ENCODE measurements around the gene SYN1. TPM values are rescaled to one million over a fixed set of nuclear protein-coding genes. Genes with fewer than 3 reads are reported as not detected.

The SYN1 gene
- total RNA-seq, 3 donors from 2014 or later (not counting 1 experiment from before 2014, with no cell fraction given), result 0.40 TPM; not detected in 2

- H3K36me3 ChIP-seq (ENCODE audit: control insufficient read depth, insufficient read depth, low read length), result peaks cover 33% of the 10 kb centered on the region
- Mint-ChIP-seq H3K9me3 (no peaks in the 10 kb centered on the region), H3K4me3 (no peak overlapping the region), H3K27ac (peak overlapping the region in 1 of 2 donors; percentile 61), H3K27me3 (ENCODE audit: low read depth in 2 of 2) (peaks cover 8 to 20% of the 10 kb centered on the region in 2 donors), H3K36me3 (peaks cover 10% of the 10 kb centered on the region), H3K4me1 (peaks cover 0 to 7% of the 10 kb centered on the region in 2 donors)
- ATAC-seq (peak in 1 of 3 donors; percentile 45), DNase-seq (peak in 1 of 2 donors; percentile 45)
- H3K4me3 ChIP-seq (ENCODE audit: low read length), result no peak overlapping the region
- WGBS (ENCODE audit: insufficient coverage), result 49% methylated on average over 30 of the region's 31 CpGs
- H3K4me1 ChIP-seq (ENCODE audit: control insufficient read depth, insufficient read depth, low read length), result peaks cover 26% of the 10 kb centered on the region
- peaks cover 3% of the 10 kb centered on the region for H3K9me3 ChIP-seq (ENCODE audit: control insufficient read depth, insufficient read depth, low read length)
- TF ChIP-seq, protein P1, sequence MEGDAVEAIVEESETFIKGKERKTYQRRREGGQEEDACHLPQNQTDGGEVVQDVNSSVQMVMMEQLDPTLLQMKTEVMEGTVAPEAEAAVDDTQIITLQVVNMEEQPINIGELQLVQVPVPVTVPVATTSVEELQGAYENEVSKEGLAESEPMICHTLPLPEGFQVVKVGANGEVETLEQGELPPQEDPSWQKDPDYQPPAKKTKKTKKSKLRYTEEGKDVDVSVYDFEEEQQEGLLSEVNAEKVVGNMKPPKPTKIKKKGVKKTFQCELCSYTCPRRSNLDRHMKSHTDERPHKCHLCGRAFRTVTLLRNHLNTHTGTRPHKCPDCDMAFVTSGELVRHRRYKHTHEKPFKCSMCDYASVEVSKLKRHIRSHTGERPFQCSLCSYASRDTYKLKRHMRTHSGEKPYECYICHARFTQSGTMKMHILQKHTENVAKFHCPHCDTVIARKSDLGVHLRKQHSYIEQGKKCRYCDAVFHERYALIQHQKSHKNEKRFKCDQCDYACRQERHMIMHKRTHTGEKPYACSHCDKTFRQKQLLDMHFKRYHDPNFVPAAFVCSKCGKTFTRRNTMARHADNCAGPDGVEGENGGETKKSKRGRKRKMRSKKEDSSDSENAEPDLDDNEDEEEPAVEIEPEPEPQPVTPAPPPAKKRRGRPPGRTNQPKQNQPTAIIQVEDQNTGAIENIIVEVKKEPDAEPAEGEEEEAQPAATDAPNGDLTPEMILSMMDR (IDR thresholded peaks at IDR 0.05), result no peak
- H3K27me3 ChIP-seq (ENCODE audit: control insufficient read depth, insufficient read depth, low read length), result peaks cover under 1% of the 10 kb centered on the region
- H3K27ac ChIP-seq (ENCODE audit: low read length), result no peak overlapping the region
- intact Hi-C loops (cut with micrococcal nuclease), result no loop called here
These were observed 18.0 kb upstream of the SYN1 start for GRCh38 chrX:47637546-47638195.

- peaks cover 0 to 12% of the 10 kb centered on the region in 2 donors for H3K4me1 Mint-ChIP-seq
- intact Hi-C loops (cut with micrococcal nuclease), result loop anchor here (1.0 to 2.0 kb wide), 2 partner anchors 16 to 53 kb away; partner anchors contain the start of genes ELK1 and TIMP1
- TF ChIP-seq, protein P1 (IDR thresholded peaks at IDR 0.05), result no peak
- H3K36me3 ChIP-seq (ENCODE audit: control insufficient read depth, insufficient read depth, low read length), result peaks cover 20% of the 10 kb centered on the region
- DNase-seq (peak; percentile 30 to 64), ATAC-seq (peak; percentile 74 to 85 (median 85))
- H3K4me1 ChIP-seq (ENCODE audit: control insufficient read depth, insufficient read depth, low read length), result peaks cover 30% of the 10 kb centered on the region
- H3K4me3 Mint-ChIP-seq, result no peak overlapping the region
- H3K27me3 Mint-ChIP-seq (ENCODE audit: low read depth in 2 of 2), result peaks cover 8 to 25% of the 10 kb centered on the region in 2 donors
- H3K27ac ChIP-seq (ENCODE audit: low read length), result no peak overlapping the region
- H3K36me3 Mint-ChIP-seq, result peaks cover 2% of the 10 kb centered on the region
- H3K9me3 ChIP-seq (ENCODE audit: control insufficient read depth, insufficient read depth, low read length), result peaks cover 3% of the 10 kb centered on the region
- WGBS (ENCODE audit: insufficient coverage), result 34% methylated on average over 16 of the region's 16 CpGs
- H3K9me3 Mint-ChIP-seq, result no peaks in the 10 kb centered on the region
- no peak overlapping the region for H3K27ac Mint-ChIP-seq
- H3K4me3 ChIP-seq (ENCODE audit: low read length), result no peak overlapping the region
- peaks cover 6% of the 10 kb centered on the region for H3K27me3 ChIP-seq (ENCODE audit: control insufficient read depth, insufficient read depth, low read length)
These were observed 15.4 kb upstream of the SYN1 start for GRCh38 chrX:47634871-47635575.

- Histone ChIP-seq H3K36me3 (ENCODE audit: control insufficient read depth, insufficient read depth, low read length) (peaks cover 13% of the 10 kb centered on the region), H3K9me3 (ENCODE audit: control insufficient read depth, insufficient read depth, low read length) (no peaks in the 10 kb centered on the region), H3K27ac (ENCODE audit: low read length) (no peak overlapping the region), H3K27me3 (ENCODE audit: control insufficient read depth, insufficient read depth, low read length) (peaks cover 10% of the 10 kb centered on the region), H3K4me3 (ENCODE audit: low read length) (no peak overlapping the region), H3K4me1 (ENCODE audit: control insufficient read depth, insufficient read depth, low read length) (peaks cover 35% of the 10 kb centered on the region)
- peaks cover 0 to 17% of the 10 kb centered on the region in 2 donors for H3K4me1 Mint-ChIP-seq
- H3K27me3 Mint-ChIP-seq (ENCODE audit: low read depth in 2 of 2), result peaks cover 9 to 25% of the 10 kb centered on the region in 2 donors
- H3K9me3 Mint-ChIP-seq, result no peaks in the 10 kb centered on the region
- 75% methylated on average over 14 of the region's 14 CpGs for WGBS (ENCODE audit: insufficient coverage)
- H3K27ac Mint-ChIP-seq, result no peak overlapping the region
- DNase-seq (no peak), ATAC-seq (peak; percentile 17 to 21 (median 18))
- TF ChIP-seq, protein P1 (IDR thresholded peaks at IDR 0.05), result no peak
- H3K36me3 Mint-ChIP-seq, result no peaks in the 10 kb centered on the region
- H3K4me3 Mint-ChIP-seq, result no peak overlapping the region
- intact Hi-C loops (cut with micrococcal nuclease), result loop anchor here (2.0 kb wide), 1 partner anchor 17 kb away; the partner anchor contains the start of gene ELK1
These were observed 14.3 kb upstream of the SYN1 start for GRCh38 chrX:47633689-47634590.
